Measurements from ENCODE around the gene ISLR2. TPM values are rescaled to one million over a fixed set of nuclear protein-coding genes. Genes with fewer than 3 reads are reported as not detected.

Gene ISLR2
- total RNA-seq, 1 donor from 2014 or later: 1.0 TPM

GRCh38 chr15:74185710-74186348 is 55.4 kb downstream of the ISLR2 start:
- H3K4me3 ChIP-seq (ENCODE audit: low read depth, low read length): no peak overlapping the region
- H3K27me3 ChIP-seq (ENCODE audit: control insufficient read depth, insufficient read depth, low read length): no peaks in the 10 kb centered on the region
- no peaks in the 10 kb centered on the region for H3K36me3 ChIP-seq (ENCODE audit: control insufficient read depth, insufficient read depth, low read length)
- DNase-seq (ENCODE audit: low read depth): no peak
- no peak for TF ChIP-seq CTCF (IDR thresholded peaks at IDR 0.05; ENCODE audit: insufficient read depth, low read length, poor library complexity, severe bottlenecking)

Other genes starting within 250 kb of the ISLR2 start
- 67.2 and 81.3 TPM in 2 replicates for gene LOXL1, start 204.1 kb upstream of the ISLR2 start, total RNA-seq
- gene STOML1, start 138.3 kb upstream of the ISLR2 start, total RNA-seq: 13.6 and 18.3 TPM in 2 replicates
- 94.1 and 146 TPM in 2 replicates for gene PML, start 135.9 kb upstream of the ISLR2 start, total RNA-seq
- gene GOLGA6A, start 48.0 kb upstream of the ISLR2 start, total RNA-seq: not detected in 2 replicates
- gene ISLR, start 43.1 kb downstream of the ISLR2 start, total RNA-seq: 0.25 and 0.48 TPM in 2 replicates
- gene STRA6, start 72.2 kb downstream of the ISLR2 start, total RNA-seq: 1.8 and 3.9 TPM in 2 replicates
- gene CCDC33, start 105.7 kb downstream of the ISLR2 start, total RNA-seq: 0.25 TPM in 1 of 2 replicates, not detected in the other
- 2.0 and 2.9 TPM in 2 replicates for gene CYP11A1, start 237.1 kb downstream of the ISLR2 start, total RNA-seq